Peyer's patch (tissue), 4 donors: Measurements from ENCODE around the gene BLMH.

Source experiments
- POLR2A ChIP-seq, 2 donors: fragments of 450-650 bp; IDR thresholded peaks; one replicate each; pipeline ENCODE4 v1.5.1; 2017; ENCODE audit warnings: antibody characterized with exemption in 2 of 2, mild to moderate bottlenecking in 2 of 2, moderate library complexity in 2 of 2
- TF ChIP-seq, protein P1 (sequence below), 6 experiments: fragments of 450-650 bp in 4 of 6; fragments of 200-600 bp in 2 of 6; sonication (generic) in 1 of 6; IDR thresholded peaks; one replicate each; pipeline ENCODE4 v1.5.1; 2017 to 2019; ENCODE audit warnings: antibody characterized with exemption in 6 of 6, mild to moderate bottlenecking in 3 of 6, moderate library complexity in 1 of 6

DNA sequence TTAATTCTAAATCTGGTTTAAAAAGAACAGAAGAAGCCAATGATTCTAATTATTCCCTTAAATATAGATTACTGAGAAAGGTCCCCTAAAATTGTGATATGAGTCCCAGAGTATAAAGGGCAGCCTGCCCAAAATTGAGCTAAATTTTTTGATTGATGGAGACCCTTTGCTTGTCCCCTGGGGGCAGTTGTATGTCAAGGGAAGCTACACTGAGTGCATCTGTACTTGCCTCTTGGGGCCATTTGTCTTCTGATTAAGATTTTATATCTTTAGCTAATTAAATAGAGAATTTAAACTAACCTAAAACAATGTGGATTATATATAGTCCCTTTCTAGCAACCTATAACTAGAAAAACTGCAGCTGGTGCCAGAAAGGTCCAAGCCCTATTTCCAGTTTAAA, 12.6 kb downstream of the BLMH start:
- TF ChIP-seq POLR2A (IDR thresholded peaks at IDR 0.05): no peak
- TF ChIP-seq, protein P1, sequence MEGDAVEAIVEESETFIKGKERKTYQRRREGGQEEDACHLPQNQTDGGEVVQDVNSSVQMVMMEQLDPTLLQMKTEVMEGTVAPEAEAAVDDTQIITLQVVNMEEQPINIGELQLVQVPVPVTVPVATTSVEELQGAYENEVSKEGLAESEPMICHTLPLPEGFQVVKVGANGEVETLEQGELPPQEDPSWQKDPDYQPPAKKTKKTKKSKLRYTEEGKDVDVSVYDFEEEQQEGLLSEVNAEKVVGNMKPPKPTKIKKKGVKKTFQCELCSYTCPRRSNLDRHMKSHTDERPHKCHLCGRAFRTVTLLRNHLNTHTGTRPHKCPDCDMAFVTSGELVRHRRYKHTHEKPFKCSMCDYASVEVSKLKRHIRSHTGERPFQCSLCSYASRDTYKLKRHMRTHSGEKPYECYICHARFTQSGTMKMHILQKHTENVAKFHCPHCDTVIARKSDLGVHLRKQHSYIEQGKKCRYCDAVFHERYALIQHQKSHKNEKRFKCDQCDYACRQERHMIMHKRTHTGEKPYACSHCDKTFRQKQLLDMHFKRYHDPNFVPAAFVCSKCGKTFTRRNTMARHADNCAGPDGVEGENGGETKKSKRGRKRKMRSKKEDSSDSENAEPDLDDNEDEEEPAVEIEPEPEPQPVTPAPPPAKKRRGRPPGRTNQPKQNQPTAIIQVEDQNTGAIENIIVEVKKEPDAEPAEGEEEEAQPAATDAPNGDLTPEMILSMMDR (IDR thresholded peaks at IDR 0.05): no peak
